ENCODE data around the gene CEPT1.

The CEPT1 gene

DNA sequence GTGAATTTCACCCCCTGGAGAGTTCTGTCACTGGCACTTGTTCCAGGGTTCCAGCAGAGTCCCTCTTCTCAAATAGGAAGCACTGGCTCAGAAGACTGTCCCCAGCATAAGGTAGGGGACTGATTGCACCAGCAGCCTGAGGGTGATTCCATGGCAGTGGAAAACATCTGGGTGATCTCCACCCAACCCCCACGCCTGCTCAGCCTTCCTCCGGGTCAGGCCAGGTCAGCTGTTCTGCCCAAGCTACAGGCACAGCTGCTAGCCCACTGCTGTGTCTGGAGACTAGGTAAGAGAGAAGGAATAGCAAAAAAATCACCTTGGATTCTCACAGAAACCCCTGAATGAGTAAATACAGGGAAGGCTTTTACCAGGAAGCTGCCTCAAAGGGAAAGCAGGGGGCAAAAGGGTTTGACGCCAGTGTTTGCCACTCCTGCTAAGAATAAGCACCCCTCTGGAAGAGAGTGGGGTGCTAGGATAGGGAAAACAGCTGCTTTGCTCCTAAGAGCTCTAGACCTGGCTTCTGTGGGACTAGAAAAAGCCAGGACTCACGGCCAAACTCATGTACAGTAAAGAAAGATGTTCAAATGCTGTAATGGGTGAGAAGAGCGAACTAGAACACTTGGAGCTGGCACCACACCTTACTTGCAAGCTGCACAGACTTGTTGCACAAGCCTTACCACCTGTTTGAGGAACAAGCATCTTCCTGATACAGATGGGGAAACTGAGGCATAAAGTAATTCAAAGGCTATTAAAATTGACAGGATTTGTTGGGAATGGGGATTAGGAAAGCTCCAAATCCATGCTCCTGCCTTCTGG is 61.5 kb downstream of the CEPT1 start:
- in situ Hi-C loops (cut with MboI; ENCODE audit: low pct_unique_long_range_greater_than_20kb, low sequenced_read_pairs, unreplicated experiment) = loop anchor here (25.0 kb wide), 2 partner anchors 411 to 561 kb away; partner anchors contain the start of genes DDX20 and RAP1A
- DNase-seq (ENCODE audit: low spot score) = no peak

DNA sequence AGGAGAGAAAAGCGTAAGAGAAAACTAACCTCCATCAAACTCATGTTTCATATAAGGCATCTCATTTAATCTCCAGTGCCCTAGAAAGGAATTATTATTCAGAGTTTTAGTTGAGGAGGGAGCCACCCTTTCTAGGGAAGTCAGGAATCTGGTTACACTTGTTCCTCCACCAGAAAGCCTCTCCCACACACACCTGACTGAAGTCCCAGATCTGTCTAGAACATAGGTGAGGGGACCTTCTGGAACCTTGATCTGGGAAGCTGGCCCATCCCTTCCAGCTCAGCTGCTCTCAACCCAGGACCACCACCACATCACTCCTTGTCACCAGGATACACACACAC is 62.3 kb downstream of the CEPT1 start:
- in situ Hi-C loops (cut with MboI; ENCODE audit: low pct_unique_long_range_greater_than_20kb, low sequenced_read_pairs, unreplicated experiment) = loop anchor here (25.0 kb wide), 2 partner anchors 410 to 560 kb away; partner anchors contain the start of genes DDX20 and RAP1A
- TF ChIP-seq CTCF (IDR thresholded peaks at IDR 0.05; ENCODE audit: extremely low read depth, insufficient read depth, missing control alignments) = no peak
- DNase-seq (ENCODE audit: low spot score) = no peak

More for the DNA sequence above, 61.5 kb downstream of the CEPT1 start:
- no peak for TF ChIP-seq CTCF (IDR thresholded peaks at IDR 0.05; ENCODE audit: extremely low read depth, insufficient read depth, missing control alignments)

- in situ Hi-C loops (cut with MboI; ENCODE audit: low pct_unique_long_range_greater_than_20kb, low sequenced_read_pairs, unreplicated experiment) = loop anchor here (25.0 kb wide), 2 partner anchors 409 to 559 kb away; partner anchors contain the start of genes DDX20 and RAP1A
- no peak for DNase-seq (ENCODE audit: low spot score)
- peak; percentile 10 for TF ChIP-seq CTCF (IDR thresholded peaks at IDR 0.05; ENCODE audit: extremely low read depth, insufficient read depth, missing control alignments)
Observed at GRCh38 chr1:111202707-111203623, 62.9 kb downstream of the CEPT1 start.

- TF ChIP-seq CTCF (IDR thresholded peaks at IDR 0.05; ENCODE audit: extremely low read depth, insufficient read depth, missing control alignments) = no peak
- in situ Hi-C loops (cut with MboI; ENCODE audit: low pct_unique_long_range_greater_than_20kb, low sequenced_read_pairs, unreplicated experiment) = loop anchor here (25.0 kb wide), 2 partner anchors 409 to 559 kb away; partner anchors contain the start of genes DDX20 and RAP1A
- DNase-seq (ENCODE audit: low spot score) = peak; percentile 84
Observed at GRCh38 chr1:111203681-111204200, 63.7 kb downstream of the CEPT1 start.

DNA sequence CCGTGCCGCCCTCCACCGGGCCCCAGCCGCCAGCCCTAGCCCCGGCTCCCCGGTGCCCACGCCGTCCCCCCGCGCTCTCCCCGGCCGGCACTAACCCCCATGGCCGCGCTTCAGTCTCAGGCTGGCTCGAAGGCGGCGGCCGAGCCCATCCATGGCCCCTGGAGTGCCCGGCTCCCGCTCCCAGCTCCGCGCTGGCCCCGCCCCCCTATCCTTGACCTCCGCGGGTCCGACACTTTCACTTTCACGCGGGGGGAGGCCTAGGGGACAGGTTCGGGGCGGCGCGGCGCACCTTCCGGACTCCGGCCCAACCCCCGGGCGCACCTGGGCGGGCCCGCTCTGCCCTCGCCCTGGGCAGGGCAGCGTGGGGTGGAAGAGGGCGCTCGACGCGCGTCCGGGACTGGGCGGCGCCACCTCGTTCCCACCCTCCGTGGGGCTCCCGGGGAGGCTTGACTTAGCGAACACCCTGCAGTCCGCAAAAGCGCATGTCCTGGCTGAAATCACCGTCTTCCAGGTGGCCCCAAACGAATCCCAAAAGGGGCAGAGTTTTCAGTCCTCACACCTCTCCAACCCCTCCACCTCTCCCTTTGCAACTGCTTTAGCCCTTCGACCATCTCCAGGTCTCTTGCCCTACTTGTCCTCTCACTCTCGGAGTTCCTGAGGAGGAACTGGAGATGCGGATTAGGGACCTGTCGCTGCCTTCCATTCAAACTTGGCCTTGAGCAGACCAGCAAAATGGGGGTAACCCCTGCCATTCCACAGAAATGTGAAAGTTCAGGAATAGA is 64.4 kb downstream of the CEPT1 start:
- TF ChIP-seq CTCF (IDR thresholded peaks at IDR 0.05; ENCODE audit: extremely low read depth, insufficient read depth, missing control alignments) = peak; percentile 26
- DNase-seq (ENCODE audit: low spot score) = peak; percentile 82
- in situ Hi-C loops (cut with MboI; ENCODE audit: low pct_unique_long_range_greater_than_20kb, low sequenced_read_pairs, unreplicated experiment) = loop anchor here (25.0 kb wide), 2 partner anchors 408 to 558 kb away; partner anchors contain the start of genes DDX20 and RAP1A

Data from GM13977 (cell line).